ENCODE results near the gene OBSCN. TPM values are rescaled to one million over a fixed set of nuclear protein-coding genes. Genes with fewer than 3 reads are reported as not detected.
A peak's percentile ranks its signal among the peaks of the same experiment; 100 is the strongest.

OBSCN gene
- total RNA-seq, 1 donor from 2014 or later, result 42.4 TPM

DNA sequence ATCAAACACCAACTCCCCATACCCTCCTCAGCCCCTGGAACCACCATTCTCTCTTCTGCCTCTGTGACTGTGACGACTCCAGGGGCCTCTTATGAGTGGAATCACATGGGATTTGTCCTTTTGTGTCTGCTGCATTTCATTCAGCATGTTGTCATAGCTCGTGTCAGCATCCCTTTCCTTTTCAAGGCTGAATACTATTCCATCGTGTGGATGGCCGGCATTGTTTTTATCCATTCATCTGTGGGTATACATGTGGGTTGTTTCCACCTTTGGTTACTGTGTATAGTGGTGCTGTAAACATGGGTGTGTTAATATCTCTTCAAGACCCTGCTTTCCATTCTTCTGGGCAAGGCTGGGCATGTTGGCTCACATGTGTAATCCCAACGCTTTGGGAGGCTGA lies 17.1 kb upstream of the OBSCN start:
- no peak for DNase-seq

DNA sequence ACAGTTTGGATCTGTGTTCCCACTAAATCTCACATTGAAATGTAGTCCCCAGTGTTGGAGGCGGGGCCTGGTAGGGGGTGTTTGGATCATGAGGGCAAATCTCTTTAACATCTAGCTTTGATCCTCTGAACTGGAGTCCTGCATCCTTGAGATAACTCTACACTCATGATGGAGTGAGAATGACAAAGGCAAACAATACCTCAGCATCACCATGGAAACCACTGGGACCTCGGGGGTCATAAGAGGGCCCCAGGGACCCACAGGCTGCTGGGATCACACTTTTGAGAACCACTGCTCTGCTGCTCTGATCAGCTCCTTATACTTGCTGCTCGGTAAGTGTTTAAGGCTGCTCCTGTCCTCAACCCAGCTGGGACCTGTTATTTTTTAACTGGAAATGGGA lies 13.4 kb upstream of the OBSCN start:
- DNase-seq, result no peak

DNA sequence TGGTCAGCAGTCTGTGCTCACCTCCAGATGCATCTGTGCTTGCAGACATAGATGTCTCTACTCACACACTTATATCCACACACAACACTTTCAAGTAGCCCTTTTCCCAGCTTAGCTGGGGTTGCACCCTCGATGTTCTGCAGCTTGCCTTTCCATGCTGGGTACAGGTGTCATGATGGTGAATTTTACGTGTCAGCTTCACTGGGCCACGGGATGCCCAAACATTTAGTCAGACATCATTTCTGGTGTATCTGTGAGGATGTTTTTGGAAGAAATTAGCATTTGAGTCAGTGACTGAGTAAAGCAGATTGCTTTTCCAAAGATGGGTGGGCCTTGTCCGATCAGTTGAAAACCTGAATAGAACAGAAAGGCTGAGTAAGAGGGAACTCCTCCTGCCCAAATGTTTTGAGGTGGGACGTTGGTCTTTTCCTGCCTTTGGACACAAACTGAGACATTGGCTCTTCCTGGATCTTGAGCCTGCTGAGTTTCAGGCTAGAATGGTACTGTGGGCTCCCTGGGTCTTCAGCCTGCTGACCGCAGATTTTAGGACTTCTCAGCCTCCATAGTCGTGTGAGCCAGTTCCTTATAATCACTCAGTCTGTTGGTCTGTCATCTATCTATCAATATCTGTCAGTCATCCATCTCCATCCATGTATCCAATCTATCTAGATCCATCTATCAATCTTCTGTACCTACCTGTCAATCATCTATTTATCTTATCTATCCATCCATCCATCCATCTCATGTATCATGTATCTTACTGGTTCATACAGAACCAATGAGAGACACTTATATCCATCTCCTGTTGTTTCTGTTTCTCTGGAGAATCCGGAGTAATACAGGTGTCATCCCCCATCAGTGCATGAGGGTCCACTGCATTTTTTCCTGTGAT lies 12.7 kb upstream of the OBSCN start:
- no peak for DNase-seq

DNA sequence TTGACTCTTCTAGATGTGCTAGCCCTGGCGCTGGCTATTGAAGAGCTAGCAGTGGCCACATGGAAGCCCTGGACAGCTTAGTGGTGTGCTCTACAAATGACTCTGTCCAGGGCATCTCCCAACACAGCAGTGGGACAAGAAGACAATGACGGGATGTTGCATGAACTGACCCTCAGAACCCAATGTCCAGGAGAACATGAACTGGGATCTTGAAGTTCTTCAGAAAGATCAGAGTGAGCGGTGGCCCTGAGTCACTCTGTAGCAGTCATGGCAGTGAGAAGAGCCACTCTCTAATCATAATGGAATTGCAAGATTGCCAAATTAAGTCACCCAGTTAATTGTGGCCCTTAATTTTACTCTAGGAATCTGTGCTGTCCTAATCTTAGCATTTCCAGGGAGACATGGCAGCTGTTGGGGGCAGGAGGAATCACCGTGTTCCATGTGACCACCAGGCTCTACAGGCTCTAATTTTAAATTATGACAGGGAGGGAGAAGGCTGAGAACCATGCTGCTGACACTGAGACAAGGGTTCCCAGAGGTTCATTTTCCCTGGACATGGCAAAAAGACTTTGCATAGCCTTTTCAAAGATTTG lies 10.2 kb upstream of the OBSCN start:
- no peak for DNase-seq

DNA sequence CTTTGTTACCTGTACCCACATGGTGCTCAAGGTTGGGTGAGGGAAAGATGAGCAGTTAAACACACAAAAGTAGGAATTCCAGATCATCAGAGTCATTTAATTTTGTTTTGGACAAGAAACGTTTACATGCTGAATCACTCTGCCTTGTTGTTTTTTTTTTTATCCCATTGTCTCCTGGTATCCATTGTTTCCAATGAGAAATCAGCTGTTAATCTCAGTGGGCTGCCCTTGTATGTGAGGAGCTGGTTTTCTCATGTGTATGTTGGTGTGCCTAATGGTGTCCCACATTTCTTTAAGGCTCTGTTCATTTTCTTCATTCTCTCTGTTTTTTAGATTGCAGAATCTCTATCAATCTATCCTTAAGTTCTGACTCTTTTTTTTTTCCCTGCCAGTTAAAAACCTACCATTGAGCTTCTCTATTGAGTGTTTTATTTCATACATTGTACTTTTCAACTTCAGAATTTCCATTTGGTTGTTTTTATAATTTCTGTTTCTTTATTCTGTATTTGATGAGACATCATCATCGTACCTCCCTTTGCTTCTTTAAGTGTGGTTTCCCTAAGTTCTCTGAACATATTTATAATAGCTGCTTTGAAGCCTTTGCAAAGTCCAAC lies 8.8 kb upstream of the OBSCN start:
- no peak for DNase-seq

DNA sequence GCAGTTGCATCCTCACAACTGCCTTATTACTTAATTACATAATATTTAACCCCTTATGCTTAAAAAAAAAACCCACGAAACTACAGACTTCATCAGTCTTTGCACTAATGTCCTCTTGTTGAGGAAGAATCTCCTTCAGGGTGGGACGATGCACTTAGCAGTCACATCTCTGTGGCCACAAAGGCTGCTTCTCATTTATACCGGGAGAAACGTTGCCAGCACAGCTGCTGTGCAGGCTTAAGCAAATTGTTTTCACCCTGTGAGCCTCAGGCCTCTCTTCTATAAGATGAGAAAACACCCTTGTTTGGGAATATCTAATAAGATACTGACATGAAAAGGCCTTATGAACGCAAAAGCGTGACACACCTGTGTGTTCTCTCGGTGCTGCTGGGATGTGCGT lies 2.9 kb upstream of the OBSCN start:
- no peak for DNase-seq

DNA sequence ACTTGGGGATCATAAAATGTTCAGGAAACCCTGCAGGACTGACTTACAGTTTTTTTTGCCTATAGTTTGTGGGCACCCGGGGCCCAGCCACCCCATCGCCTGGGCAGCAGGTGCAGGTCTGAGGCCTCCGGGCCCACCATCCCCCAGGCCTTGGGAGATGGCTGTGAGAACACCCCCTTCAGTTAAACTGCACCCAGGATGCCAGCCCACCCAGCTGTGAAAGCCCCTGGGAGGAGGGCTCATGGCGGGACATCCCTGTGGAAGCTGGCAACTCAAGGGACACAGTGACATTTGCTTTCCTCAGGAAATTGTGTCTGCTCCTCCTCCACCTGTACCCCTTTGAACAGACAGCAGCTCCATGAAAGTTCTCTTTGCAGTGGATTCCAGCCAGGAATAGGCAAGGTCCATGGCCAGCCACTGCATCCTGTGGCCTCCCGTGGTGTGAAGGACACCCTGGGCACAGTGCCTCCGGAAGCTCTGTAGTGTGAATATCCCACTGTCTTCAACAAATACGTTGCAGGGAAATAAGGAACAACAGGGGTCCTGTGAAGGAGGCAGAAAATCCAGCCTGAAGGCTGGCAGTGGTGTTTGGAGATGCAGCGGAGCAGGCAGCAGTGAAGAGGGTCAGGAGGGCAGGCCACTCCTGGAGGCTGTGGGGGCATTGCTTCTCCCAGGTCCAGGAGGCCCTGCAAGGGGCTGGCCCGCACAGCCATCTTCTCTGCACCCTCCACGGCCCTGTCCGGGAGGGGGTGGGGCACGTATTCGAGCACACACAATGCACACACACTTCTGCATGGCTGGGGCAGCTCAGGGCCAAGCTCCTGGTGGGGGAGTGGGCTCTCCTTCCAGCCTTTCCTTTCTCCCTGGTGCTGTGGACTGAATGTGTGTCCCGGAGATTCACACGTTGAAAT lies 2.1 kb upstream of the OBSCN start:
- no peak for DNase-seq

DNA sequence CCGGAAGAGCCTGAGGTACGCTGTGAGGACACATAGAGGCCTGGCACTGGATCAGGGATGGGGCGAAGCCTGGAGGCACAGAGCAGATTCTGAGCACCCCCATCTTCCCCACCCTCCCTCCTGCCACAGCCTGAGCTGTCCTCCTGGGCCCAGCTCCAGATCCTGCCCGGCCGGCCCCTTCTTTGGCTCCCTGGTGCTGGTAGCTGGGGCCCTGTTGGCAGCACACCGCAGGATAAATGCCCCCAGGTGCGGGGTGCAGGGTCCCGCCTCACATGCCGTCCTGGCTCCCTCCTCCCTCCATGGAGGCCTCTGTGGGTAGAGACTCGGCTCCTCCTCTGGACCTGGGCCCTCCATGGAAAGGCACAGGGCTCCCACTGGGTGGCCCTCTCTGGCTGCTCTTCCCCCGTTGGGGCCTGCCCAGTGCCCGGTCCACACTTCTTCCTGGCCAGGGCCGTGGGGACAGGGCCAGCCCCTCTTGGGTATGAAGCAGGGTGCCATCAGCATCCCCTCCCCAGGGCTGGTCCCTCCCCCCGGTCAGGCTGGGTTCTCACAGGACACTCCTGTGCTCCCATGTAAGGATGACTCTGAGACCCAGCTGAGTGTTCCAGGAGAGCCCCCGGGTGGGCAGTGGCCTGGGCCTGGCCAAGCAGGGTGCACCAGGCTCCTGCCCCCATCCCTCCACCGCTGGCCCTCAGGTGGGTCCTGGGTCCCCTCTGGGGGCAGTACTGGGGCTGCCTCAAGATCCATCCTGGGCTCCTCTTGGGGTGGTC lies 1.1 kb upstream of the OBSCN start:
- no peak for DNase-seq

DNA sequence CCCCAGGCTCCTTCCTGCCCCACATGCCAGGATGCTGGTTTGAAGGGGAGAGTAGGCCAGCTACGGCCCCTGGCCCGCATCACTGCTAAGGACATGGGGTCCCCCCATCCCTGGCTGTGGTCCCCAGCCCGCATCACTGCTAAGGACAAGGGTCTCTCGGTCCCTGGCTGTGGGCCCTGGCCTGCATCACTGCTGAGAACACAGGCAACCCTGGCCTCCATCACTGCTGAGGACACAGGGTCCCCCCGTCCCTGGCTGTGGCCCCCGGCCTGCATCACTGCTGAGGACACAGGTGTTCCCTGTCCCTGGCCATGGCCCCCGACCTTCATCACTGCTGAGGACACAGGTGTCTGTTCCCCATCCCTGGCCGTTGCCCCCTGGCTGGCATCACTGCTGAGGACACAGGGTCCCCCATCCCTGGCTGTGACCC lies 448 bp upstream of the OBSCN start:
- DNase-seq, result no peak

DNA sequence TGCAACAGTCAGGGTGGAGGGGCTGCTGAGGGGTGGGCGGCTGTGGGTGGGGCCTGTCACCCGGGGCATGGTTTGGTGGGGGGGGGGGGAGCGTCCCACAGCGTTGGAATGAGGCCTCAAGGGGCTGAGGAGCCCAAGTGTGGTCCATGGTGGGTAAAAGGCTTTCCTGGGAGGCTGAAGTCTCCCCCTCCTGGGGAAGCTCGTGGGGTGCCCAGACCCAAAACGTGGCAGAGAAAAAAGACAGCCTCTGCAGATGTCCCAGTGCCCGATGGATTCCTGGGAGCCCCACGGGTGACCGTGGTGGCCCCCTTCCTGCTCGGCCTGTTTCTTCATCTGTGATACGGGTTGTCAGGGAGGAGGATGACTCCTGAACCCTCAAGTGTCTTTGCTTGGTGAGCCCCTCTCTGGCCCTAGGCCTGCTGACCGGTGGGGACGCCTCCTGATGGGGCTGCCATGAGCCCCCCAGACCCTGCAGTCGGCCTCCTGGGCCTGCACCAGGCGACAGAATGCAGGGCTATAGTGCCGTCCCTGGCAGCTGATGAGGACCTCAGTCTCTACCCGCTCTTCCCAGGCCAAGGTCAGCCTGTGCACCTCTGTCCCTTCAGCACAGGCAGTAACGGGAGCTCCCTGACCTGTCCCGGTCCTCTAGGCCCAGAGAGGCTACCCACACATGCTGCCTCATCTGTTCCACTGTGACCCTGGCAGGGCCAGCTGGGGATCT lies 1.1 kb downstream of the OBSCN start:
- no peak for DNase-seq

DNA sequence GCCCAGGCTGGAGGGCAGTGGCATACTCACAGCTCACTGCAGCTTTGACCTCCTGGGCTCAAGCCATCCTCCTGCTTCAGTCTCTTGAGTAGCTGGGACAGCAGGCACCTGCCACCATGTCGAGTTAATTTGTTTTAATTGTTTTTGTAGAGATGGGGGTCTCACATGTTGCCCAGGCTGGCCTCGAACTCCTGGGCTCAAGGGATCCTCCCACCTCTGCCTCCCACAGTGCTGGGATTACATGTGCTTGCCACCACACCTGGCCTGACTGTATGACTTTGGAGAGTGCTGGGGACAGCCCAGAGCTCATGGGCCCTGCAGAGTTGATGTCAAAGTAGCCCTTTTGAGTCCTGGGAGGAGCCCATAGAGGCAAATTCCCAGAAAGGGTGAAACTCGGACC lies 1.8 kb downstream of the OBSCN start:
- DNase-seq, result no peak

DNA sequence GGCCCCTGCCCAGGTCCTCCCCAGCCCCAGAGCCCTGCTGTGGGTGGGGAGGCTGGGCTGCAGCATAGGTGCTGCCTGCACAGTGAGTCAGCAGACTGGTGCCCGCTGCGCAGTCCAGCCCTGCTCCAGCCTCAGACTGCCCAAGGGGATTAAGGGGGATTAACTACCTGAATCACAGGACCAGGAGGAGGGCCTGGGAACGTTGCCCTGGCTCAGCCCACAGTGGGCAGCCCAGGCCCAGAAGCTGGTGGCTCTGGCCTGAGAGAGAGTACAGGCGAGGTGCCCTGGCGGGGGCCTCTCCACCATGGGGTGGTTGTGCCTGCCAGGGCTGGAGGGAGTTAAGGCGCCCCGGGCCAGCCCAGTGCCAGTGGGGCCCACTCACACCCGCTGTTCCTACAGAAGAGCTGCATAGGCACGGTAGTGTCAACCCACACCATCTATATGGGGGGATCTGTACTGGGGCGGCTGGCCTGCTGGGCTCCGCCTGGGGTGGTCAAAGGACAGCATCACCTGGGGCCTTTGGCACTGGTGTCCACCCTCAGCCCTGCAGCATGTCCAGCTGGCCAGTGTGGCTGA lies 2.3 kb downstream of the OBSCN start:
- DNase-seq, result no peak

DNA sequence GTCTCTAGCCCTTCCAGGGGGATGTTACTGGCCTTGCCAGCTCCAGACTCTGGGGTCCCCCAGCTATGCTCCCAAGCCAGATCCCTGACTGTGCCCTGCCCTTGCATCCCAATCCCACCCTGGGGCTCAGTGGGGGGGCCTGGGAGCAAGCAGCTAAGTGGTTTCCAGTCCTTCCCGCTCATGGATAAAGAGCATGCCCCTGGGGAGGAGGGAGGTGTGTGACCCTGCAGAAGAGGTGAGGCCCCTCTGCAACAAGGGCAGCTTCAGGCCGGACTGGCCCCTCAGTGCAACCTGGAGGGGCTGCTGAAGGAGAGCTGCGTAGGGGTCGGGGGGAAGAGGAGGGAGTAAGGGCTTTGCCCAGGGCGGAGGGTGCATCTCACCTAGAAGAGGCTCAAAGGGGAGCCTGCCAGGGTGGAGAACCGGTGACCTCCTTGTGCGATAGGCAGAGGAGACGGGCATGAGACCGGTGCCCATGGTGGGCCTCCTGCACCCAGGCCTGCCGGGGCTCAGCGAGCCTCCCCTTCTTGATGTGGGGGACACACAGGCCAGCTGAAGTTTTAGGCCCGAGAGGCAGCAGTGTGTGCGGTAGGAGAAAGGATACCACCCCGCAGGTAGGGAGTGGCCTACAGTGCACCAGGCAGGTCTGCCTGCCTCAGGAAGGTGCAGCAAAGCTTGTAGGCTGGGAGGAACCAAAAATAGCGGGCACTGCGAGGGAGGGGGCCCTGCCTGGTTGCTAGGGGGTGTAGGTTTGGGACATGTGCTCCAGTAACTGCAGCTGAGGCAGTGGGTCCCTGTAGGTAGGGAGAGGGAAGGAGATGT lies 3.1 kb downstream of the OBSCN start:
- DNase-seq, result no peak

DNA sequence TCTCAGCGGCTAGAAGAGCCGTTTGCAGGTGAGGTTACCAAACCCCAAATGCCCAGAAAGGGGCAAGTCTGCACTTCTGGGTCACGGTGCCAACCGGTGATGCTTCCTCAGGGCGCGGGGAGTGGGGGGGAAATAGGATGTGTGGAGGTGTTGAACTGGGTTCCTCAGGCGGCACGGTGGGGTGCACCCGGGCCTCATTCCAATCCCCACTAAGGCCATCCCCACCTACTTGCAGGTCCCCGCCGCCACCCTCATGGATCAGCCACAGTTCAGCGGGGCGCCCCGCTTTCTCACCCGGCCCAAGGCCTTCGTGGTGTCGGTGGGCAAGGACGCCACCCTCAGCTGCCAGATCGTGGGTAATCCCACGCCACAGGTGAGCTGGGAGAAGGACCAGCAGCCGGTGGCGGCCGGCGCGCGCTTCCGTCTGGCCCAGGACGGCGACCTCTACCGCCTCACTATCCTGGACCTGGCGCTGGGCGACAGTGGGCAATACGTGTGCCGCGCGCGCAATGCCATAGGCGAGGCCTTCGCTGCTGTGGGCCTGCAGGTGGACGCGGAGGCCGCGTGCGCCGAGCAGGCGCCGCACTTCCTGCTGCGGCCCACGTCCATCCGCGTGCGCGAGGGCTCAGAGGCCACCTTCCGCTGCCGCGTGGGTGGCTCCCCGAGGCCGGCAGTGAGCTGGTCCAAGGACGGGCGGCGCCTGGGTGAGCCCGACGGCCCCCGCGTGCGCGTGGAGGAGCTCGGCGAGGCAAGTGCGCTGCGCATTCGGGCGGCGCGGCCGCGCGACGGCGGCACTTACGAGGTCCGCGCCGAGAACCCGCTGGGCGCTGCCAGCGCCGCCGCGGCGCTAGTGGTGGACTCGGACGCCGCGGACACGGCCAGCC lies 3.9 kb downstream of the OBSCN start:
- DNase-seq, result no peak

DNA sequence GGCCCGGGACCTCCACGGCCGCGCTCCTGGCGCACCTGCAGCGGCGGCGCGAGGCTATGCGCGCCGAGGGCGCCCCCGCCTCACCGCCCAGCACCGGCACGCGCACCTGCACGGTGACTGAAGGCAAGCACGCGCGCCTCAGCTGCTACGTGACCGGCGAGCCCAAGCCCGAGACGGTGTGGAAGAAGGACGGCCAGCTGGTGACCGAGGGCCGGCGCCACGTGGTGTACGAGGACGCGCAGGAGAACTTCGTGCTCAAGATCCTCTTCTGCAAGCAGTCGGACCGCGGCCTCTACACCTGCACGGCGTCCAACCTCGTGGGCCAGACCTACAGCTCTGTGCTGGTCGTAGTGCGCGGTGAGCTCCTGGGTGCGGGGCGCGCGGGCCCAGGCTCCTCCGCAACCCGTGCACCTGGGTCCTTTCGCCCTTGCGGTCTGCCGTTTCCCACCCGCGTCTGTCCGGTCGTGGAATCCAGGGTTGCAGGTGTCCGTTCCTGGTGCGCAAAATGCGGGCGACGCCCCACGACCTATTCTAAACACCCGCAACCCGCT lies 4.6 kb downstream of the OBSCN start:
- no peak for DNase-seq

DNA sequence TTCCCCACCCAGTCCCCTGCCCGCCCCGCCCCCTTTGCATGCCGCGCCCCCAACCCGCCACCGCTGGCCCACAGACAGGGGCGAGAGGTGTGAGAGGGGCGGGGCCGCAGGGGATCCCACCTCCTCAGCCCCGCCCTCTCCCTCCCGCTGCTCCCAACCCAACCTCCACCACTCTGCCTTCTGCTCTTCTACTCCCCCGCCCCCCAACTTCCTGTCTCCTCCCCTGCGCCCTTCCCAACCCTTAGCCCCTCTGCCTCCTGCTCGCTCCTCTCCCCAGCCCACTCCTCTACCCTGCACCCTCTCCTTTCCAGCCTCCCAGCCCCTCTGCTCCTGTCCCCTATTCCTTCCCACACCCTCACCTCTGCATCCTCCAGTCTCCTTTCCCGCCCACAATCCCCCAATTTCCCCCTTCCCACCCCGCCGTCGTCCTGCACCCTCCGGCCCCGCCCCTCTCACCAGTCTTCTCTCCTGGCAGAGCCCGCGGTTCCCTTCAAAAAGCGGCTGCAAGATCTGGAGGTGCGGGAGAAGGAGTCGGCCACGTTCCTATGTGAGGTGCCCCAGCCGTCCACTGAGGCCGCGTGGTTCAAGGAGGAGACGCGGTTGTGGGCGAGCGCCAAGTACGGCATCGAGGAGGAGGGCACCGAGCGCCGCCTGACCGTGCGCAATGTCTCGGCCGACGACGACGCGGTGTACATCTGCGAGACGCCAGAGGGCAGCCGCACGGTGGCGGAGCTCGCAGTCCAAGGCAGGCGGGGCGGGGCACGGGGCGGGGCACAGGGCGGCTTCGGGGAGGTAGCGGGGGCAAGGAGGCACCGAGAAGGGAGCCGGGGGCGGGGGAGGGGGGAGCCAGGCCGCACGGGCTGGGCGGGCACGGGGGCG lies 5.4 kb downstream of the OBSCN start:
- peak; percentile 21 for DNase-seq
